Panc1 (cell line): Measurements from ENCODE around the gene KRT77. TPM values are rescaled to one million over a fixed set of nuclear protein-coding genes. Genes with fewer than 3 reads are reported as not detected.

Experiments
- ATAC-seq: fragments of 200-7000 bp; cut with Tn5 transposase; 2 replicates; pipeline ENCODE4 v1.9.1; 2020; ENCODE audit warnings: mild to moderate bottlenecking, moderate library complexity
- BruUV-seq: library from RNA; stranded (reverse); fragments of 400-500 nt; replicated peaks from 2 replicates; lab custom pipeline; 2021; lab: Mats Ljungman, UMichigan
- CTCF ChIA-PET: fragments of 300-600 bp; sonication (Branson Sonifier 250); formaldehyde crosslinking; loops from one replicate; lab custom pipeline; 2022; ENCODE audit warnings: antibody characterized with exemption; lab: Charles Lee
- POLR2A ChIA-PET: fragments of 300-600 bp; sonication (Branson Sonifier 250); formaldehyde crosslinking; loops from one replicate; lab custom pipeline; 2022; ENCODE audit warnings: antibody characterized with exemption; lab: Charles Lee
- DNase-seq: peaks from one replicate; pipeline ENCODE4 v3.0.0-alpha.2; 2010; ENCODE audit warnings: low read depth, low spot score
- H3K27ac ChIP-seq: 2 replicates; pipeline ENCODE4 v1.5.1; 2011; ENCODE audit warnings: mild to moderate bottlenecking, low read length, inconsistent platforms
- H3K27me3 ChIP-seq: fragments of 200-500 bp; sonication (Bioruptor generic); 2 replicates; pipeline ENCODE4 v1.6.0; 2014; ENCODE audit warnings: low read length, inconsistent platforms; ENCODE audit not compliant: control insufficient read depth, insufficient read depth
- H3K36me3 ChIP-seq: fragments of 200-500 bp; sonication (Bioruptor generic); 2 replicates; pipeline ENCODE4 v1.5.1; 2014; ENCODE audit warnings: inconsistent platforms, mild to moderate bottlenecking, low read length, moderate library complexity; ENCODE audit not compliant: control insufficient read depth, insufficient read depth
- H3K4me1 ChIP-seq: 2 replicates; pipeline ENCODE4 v1.5.1; 2011; ENCODE audit warnings: inconsistent platforms, mild to moderate bottlenecking, low read length, moderate library complexity; ENCODE audit not compliant: control insufficient read depth, insufficient read depth
- H3K4me3 ChIP-seq, 2 experiments: 2 replicates each; pipeline ENCODE4 v1.5.1; 2011 to 2012; ENCODE audit warnings: low read depth in 2 of 2, low read length in 2 of 2, mild to moderate bottlenecking in 2 of 2, inconsistent platforms in 1 of 2, moderate library complexity in 1 of 2
- H3K9me3 ChIP-seq: fragments of 200-500 bp; sonication (Bioruptor generic); 2 replicates; pipeline ENCODE4 v1.5.1; 2014; ENCODE audit warnings: low read depth, mild to moderate bottlenecking, inconsistent platforms, low read length, moderate library complexity; ENCODE audit not compliant: control insufficient read depth, insufficient read depth
- CTCF ChIP-seq: fragments of 450-650 bp; IDR thresholded peaks from 2 replicates; pipeline ENCODE4 v1.5.1; 2017; ENCODE audit warnings: mild to moderate bottlenecking
- POLR2AphosphoS5 ChIP-seq: IDR thresholded peaks from 2 replicates; pipeline ENCODE4 v1.6.1; 2012; ENCODE audit warnings: mild to moderate bottlenecking, low read depth, low read length, moderate library complexity
- SIN3A ChIP-seq: IDR thresholded peaks from 2 replicates; pipeline ENCODE4 v1.6.1; 2012; ENCODE audit warnings: low read depth, mild to moderate bottlenecking, low read length, moderate library complexity, borderline replicate concordance; ENCODE audit not compliant: insufficient read depth
- TCF7L2 ChIP-seq: IDR thresholded peaks from 2 replicates; pipeline ENCODE4 v1.6.1; 2011; ENCODE audit warnings: mild to moderate bottlenecking, low read depth, low read length, inconsistent platforms
- in situ Hi-C: cut with HindIII; loops from 2 replicates; pipeline ENCODE4 v1.10.0; 2016; ENCODE audit warnings: low sequenced_read_pairs, low pct_unique_long_range_greater_than_20kb
- intact Hi-C: fragments of 100-400 bp; cut with micrococcal nuclease; formaldehyde crosslinking; loops from one replicate; pipeline ENCODE4 v1.10.0; 2022; ENCODE audit not compliant: unreplicated experiment
- total RNA-seq: library from RNA; stranded (reverse); gene quantifications from one replicate; pipeline ENCODE4 v1.2.1, GENCODE V29; 2021; ENCODE audit not compliant: unreplicated experiment
- TF ChIP-seq, protein P1 (sequence below), 2 experiments: IDR thresholded peaks; 2 replicates each; pipeline ENCODE4 v1.6.1; 2011 to 2012; ENCODE audit warnings: low read depth in 2 of 2, control low read depth in 1 of 2, low read length in 1 of 2, mild to moderate bottlenecking in 1 of 2, moderate library complexity in 1 of 2; ENCODE audit not compliant: insufficient read depth in 1 of 2

The KRT77 gene
- total RNA-seq, 1 experiment from 2014 or later, result not detected

GRCh38 chr12:52675301-52675701, 28.0 kb downstream of the KRT77 start:
- no TSS peak for BruUV-seq
- Histone ChIP-seq H3K27ac (no peak overlapping the region), H3K4me3 (no peak overlapping the region), H3K9me3 (no peaks in the 10 kb centered on the region), H3K4me1 (no peaks in the 10 kb centered on the region), H3K27me3 (peaks cover 37% of the 10 kb centered on the region), H3K36me3 (no peaks in the 10 kb centered on the region; the same call in 1 of the 2 replicates)
- intact Hi-C loops, result no loop called here
- CTCF ChIA-PET, result no interaction called here
- in situ Hi-C loops, result no loop called here
- no peak for DNase-seq
- POLR2A ChIA-PET, result no interaction called here
- TF ChIP-seq CTCF (no peak), POLR2AphosphoS5 (no peak), TCF7L2 (no peak), SIN3A (no peak)
- TF ChIP-seq, protein P1, sequence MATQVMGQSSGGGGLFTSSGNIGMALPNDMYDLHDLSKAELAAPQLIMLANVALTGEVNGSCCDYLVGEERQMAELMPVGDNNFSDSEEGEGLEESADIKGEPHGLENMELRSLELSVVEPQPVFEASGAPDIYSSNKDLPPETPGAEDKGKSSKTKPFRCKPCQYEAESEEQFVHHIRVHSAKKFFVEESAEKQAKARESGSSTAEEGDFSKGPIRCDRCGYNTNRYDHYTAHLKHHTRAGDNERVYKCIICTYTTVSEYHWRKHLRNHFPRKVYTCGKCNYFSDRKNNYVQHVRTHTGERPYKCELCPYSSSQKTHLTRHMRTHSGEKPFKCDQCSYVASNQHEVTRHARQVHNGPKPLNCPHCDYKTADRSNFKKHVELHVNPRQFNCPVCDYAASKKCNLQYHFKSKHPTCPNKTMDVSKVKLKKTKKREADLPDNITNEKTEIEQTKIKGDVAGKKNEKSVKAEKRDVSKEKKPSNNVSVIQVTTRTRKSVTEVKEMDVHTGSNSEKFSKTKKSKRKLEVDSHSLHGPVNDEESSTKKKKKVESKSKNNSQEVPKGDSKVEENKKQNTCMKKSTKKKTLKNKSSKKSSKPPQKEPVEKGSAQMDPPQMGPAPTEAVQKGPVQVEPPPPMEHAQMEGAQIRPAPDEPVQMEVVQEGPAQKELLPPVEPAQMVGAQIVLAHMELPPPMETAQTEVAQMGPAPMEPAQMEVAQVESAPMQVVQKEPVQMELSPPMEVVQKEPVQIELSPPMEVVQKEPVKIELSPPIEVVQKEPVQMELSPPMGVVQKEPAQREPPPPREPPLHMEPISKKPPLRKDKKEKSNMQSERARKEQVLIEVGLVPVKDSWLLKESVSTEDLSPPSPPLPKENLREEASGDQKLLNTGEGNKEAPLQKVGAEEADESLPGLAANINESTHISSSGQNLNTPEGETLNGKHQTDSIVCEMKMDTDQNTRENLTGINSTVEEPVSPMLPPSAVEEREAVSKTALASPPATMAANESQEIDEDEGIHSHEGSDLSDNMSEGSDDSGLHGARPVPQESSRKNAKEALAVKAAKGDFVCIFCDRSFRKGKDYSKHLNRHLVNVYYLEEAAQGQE (IDR thresholded peaks at IDR 0.05; ENCODE audit: insufficient read depth in 1 of 2, low read depth in 2 of 2, low read length in 1 of 2), result no peak
- no peak for ATAC-seq

DNA sequence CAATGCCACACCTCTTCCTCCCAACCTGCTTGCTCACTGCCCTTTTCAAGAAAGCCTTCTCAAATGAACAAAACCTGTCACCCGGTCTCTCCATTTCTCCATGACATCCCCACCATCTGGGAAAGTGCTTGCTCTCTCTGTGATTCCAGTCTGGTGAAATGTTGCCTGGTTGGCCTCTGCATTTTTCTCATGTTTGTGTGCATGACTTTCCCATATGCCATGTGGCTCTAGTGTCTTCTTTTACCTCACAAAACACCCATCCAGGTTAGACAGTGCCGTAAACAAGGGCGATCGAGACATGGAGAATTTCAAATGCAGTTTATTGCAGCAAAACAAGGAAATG, 28.9 kb downstream of the KRT77 start:
- in situ Hi-C loops, result no loop called here
- CTCF ChIA-PET, result interaction anchor here (0.6 kb wide), 1 partner anchor 282 kb away, joined by 5 read pairs; no protein-coding TSS in a partner anchor
- intact Hi-C loops, result no loop called here

More for the DNA sequence above, 28.9 kb downstream of the KRT77 start:
- TF ChIP-seq SIN3A, result no peak
- TF ChIP-seq, protein P1 (IDR thresholded peaks at IDR 0.05; ENCODE audit: insufficient read depth in 1 of 2, low read depth in 2 of 2, low read length in 1 of 2), result no peak
- no peak for TF ChIP-seq CTCF
- no peak for DNase-seq
- Histone ChIP-seq H3K9me3 (no peaks in the 10 kb centered on the region), H3K27ac (no peak overlapping the region), H3K36me3 (no peaks in the 10 kb centered on the region; the same call in 1 of the 2 replicates), H3K27me3 (peaks cover 34% of the 10 kb centered on the region), H3K4me3 (no peak overlapping the region), H3K4me1 (no peaks in the 10 kb centered on the region)
- POLR2A ChIA-PET, result no interaction called here
- BruUV-seq, result no TSS peak
- no peak for ATAC-seq
